ENCODE results near the gene GSTM1. TPM values are rescaled to one million over a fixed set of nuclear protein-coding genes. Genes with fewer than 3 reads are reported as not detected.
"Not testable (repeated sequence)": the region's sequence is repeated elsewhere in the genome, so short reads cannot be mapped to it uniquely, and the experiment has no call there.

GSTM1 gene
- total RNA-seq, 2 donors from 2014 or later = 19.5 TPM; not detected in 1

DNA sequence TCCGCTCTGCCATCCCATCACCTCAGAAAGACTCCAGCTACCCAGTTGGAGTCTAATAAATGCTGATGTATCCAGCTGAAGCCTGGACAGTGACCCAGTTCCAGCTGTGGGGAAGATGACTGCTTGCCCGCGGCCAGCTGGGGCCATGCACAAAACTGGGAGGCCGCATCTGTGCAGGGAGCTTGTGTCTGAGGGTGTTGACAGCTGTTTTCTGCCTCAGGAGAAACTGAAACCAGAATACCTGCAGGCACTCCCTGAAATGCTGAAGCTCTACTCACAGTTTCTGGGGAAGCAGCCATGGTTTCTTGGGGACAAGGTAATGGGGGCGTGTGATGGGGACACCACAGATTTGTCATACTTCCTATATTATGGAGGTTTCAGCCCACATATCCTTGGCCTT lies 16.6 kb upstream of the GSTM1 start:
- Histone ChIP-seq H3K4me1 (peaks cover 12% of the 10 kb centered on the region), H3K4me3 (no peak overlapping the region), H3K36me3 (replicated peaks in 1 of 2; ENCODE audit: insufficient read depth in 1 of 2, low read depth in 2 of 2) (no peaks in the 10 kb centered on the region), H3K27ac (no peak overlapping the region), H3K27me3 (no peaks in the 10 kb centered on the region), H3K9me3 (no peaks in the 10 kb centered on the region)
- intact Hi-C loops (cut with DNase I) = no loop called here
- no peak for ATAC-seq
- DNase-seq = no peak
- no peak for TF ChIP-seq POLR2A (IDR thresholded peaks at IDR 0.05)
- TF ChIP-seq CTCF (IDR thresholded peaks at IDR 0.05) = no peak
- WGBS, 2 donors = 94 to 100% methylated on average over 2 to 5 of the region's 5 CpGs

GRCh38 chr1:109673861-109674260 lies 13.8 kb upstream of the GSTM1 start:
- 91 to 95% methylated on average over 2 of the region's 2 CpGs for WGBS, 2 donors
- H3K9me3 ChIP-seq; H3K27ac ChIP-seq; intact Hi-C loops (cut with DNase I); H3K27me3 ChIP-seq; ATAC-seq; H3K36me3 ChIP-seq (replicated peaks in 1 of 2; ENCODE audit: insufficient read depth in 1 of 2, low read depth in 2 of 2); H3K4me1 ChIP-seq; H3K4me3 ChIP-seq; DNase-seq: not testable (repeated sequence)

GRCh38 chr1:109676683-109677381 lies 10.8 kb upstream of the GSTM1 start:
- not testable (repeated sequence) for H3K4me1 ChIP-seq

GRCh38 chr1:109677459-109677858 lies 10.2 kb upstream of the GSTM1 start:
- no peak overlapping the region for H3K4me3 ChIP-seq

More at GRCh38 chr1:109676683-109677381, 10.8 kb upstream of the GSTM1 start:
- ATAC-seq; H3K36me3 ChIP-seq (replicated peaks in 1 of 2; ENCODE audit: insufficient read depth in 1 of 2, low read depth in 2 of 2); H3K9me3 ChIP-seq; H3K27ac ChIP-seq; H3K27me3 ChIP-seq; H3K4me3 ChIP-seq; DNase-seq; intact Hi-C loops (cut with DNase I): not testable (repeated sequence)
- 89% methylated on average over 3 of the region's 3 CpGs for WGBS, 2 donors

GRCh38 chr1:109678637-109679036 lies 9.0 kb upstream of the GSTM1 start:
- WGBS, 2 donors = 74 to 79% methylated on average over 2 of the region's 2 CpGs
- H3K27ac ChIP-seq; H3K4me1 ChIP-seq; H3K36me3 ChIP-seq (replicated peaks in 1 of 2; ENCODE audit: insufficient read depth in 1 of 2, low read depth in 2 of 2); intact Hi-C loops (cut with DNase I); H3K27me3 ChIP-seq; ATAC-seq; H3K4me3 ChIP-seq; H3K9me3 ChIP-seq; DNase-seq: not testable (repeated sequence)

More at GRCh38 chr1:109677459-109677858, 10.2 kb upstream of the GSTM1 start:
- no peaks in the 10 kb centered on the region for H3K27me3 ChIP-seq
- intact Hi-C loops (cut with DNase I) = no loop called here
- no peaks in the 10 kb centered on the region for H3K36me3 ChIP-seq (replicated peaks in 1 of 2; ENCODE audit: insufficient read depth in 1 of 2, low read depth in 2 of 2)
- WGBS, 2 donors = 68% methylated on average over 3 of the region's 3 CpGs
- no peaks in the 10 kb centered on the region for H3K4me1 ChIP-seq
- ATAC-seq (no peak), DNase-seq (no peak)
- TF ChIP-seq CTCF (IDR thresholded peaks at IDR 0.05) (no peak), POLR2A (IDR thresholded peaks at IDR 0.05) (no peak)
- no peaks in the 10 kb centered on the region for H3K9me3 ChIP-seq
- no peak overlapping the region for H3K27ac ChIP-seq

DNA sequence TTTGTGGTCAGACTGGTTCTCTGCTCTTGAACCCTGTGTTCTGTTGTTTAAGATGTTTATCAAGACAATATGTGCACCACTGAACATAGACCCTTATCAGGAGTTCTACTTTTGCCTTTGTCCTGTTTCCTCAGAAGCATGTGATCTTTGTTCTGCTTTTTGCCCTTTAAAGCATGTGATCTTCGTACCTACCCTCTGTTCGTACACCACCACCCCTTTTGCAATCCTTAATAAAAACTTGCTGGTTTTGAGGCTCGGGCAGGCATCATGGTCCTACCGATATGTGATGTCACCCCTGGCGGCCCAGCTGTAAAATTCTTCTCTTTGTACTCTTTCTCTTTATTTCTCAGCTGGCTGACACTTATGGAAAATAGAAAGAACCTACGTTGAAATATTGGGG lies 2.8 kb upstream of the GSTM1 start:
- DNase-seq; H3K27ac ChIP-seq; H3K36me3 ChIP-seq (replicated peaks in 1 of 2; ENCODE audit: insufficient read depth in 1 of 2, low read depth in 2 of 2); H3K27me3 ChIP-seq; H3K4me3 ChIP-seq; intact Hi-C loops (cut with DNase I); H3K9me3 ChIP-seq; ATAC-seq; H3K4me1 ChIP-seq: not testable (repeated sequence)
- WGBS, 2 donors = no CpG with 5 or more reads among the region's 6 CpGs

DNA sequence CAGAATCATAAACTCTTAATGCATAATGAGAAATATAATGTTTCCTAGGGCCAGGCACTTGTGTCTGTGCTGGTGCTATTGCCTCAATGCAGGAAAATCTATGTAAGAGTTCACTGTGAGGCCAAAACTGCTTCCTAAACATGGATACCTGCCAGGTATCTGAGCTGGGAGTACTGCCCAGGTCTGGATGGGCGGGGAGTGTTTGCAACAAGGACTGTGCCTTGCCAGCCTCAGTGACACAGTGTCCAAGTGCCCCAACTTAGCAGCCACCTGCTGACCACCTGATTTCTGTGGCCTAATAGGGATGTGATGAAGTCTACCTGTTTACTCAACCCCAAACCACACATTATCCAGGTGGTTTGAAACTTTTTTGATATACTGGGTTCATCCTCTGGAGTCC lies 2.2 kb upstream of the GSTM1 start:
- H3K36me3 ChIP-seq (replicated peaks in 1 of 2; ENCODE audit: insufficient read depth in 1 of 2, low read depth in 2 of 2); H3K4me3 ChIP-seq; ATAC-seq; H3K4me1 ChIP-seq; intact Hi-C loops (cut with DNase I); H3K27ac ChIP-seq; H3K27me3 ChIP-seq; H3K9me3 ChIP-seq: not testable (repeated sequence)
- DNase-seq = peak in 1 of 4 donors; percentile 68
- WGBS, 2 donors = no CpG with 5 or more reads among the region's 1 CpG

DNA sequence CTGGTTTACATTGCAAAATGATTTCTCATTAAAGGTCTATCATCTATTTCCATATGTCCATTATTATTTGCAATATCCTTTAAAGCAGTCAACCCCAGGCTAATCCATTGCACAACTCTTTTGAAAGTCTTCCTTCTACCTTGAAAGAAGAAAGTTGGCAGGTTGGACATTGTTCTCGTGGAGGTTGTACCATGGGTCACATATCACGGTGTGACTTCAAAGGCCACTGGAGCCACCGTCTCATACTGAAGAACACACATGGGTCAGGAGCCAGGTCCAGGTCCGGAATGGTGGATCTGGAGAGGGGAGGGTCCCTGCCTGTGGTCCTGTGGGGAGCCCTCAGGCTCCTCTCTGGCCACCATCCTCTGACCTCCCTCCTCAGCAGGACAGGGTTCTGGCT lies 1.7 kb upstream of the GSTM1 start:
- WGBS, 2 donors = no CpG with 5 or more reads among the region's 4 CpGs
- DNase-seq; H3K9me3 ChIP-seq; ATAC-seq; H3K36me3 ChIP-seq (replicated peaks in 1 of 2; ENCODE audit: insufficient read depth in 1 of 2, low read depth in 2 of 2); intact Hi-C loops (cut with DNase I); H3K4me3 ChIP-seq; H3K4me1 ChIP-seq; H3K27me3 ChIP-seq; H3K27ac ChIP-seq: not testable (repeated sequence)

DNA sequence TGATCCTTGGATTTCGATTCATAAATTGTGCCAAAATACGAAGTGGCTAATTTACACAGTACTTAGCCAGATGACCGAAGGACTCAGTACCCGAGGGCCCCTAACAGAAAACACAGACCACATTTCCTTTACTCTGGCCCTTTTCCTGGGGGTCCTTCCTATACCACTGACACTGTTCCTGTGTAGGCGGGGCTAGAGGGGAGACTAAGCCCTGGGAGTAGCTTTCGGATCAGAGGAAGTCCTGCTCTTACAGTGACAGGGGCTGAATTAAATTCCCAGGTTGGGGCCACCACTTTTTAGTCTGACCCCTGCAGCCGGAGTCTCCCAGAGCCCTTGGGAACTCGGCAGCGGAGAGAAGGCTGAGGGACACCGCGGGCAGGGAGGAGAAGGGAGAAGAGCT lies 508 bp upstream of the GSTM1 start:
- no CpG with 5 or more reads among the region's 11 CpGs for WGBS, 2 donors
- H3K27me3 ChIP-seq; H3K4me3 ChIP-seq; DNase-seq; H3K4me1 ChIP-seq; H3K9me3 ChIP-seq; H3K36me3 ChIP-seq (replicated peaks in 1 of 2; ENCODE audit: insufficient read depth in 1 of 2, low read depth in 2 of 2); intact Hi-C loops (cut with DNase I); ATAC-seq: not testable (repeated sequence)
- peak overlapping the region in 1 of 4 donors; percentile 25 for H3K27ac ChIP-seq

All from body of pancreas (tissue), 4 donors.